Activated CD8-positive, alpha-beta memory T cell treated with anti-CD3 and anti-CD28 coated beads for 4 hours (primary cell): ENCODE results near the gene PDP2.
"Not testable (repeated sequence)": the region's sequence is repeated elsewhere in the genome, so short reads cannot be mapped to it uniquely, and the experiment has no call there.

ENCODE experiments used
- DNase-seq, 2 donors: peaks; one replicate each; pipeline ENCODE4 v3.0.0-alpha.2; 2020; ENCODE audit warnings: low read depth in 2 of 2

The PDP2 gene

DNA sequence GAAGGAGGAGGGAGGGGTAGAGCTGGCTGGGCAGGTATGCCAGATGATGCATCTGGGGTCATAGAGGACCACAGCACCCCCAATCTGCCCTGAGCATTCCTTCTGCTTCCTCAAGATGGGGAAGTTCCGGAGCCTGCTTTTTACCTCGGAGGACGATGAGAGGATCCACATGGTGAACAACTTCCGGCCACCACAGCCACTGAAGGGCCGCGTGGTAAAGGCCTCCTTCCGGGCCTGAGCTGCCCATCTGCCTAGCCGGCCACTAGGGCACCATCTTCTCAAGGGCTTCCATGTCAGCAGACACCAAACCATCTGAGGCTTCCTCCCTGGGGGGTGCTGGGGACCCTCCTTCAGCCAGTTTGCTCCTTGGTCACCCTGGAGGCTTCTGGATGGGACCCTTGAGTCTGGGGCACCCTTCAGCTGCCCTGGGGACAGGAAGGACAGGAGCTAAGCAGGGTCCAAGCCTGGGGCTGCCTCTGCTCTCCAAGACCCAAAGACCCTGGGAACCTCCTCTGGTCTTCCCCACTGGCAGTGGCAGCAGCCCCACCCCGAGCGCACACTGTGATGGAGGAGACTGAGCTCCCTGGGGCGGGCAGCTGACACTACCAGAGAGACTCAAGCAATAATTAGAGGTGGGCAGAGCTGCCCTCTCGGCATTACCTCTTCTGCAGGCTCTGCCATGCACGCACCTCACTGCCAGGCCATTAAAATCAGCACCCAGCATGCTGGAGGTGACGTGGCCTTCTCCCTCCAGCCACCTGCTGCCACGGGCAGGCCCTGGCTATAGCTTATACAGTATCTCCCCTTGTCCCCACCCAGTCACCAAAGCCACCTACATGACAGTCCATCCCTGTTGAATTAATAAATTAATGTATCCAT is 26.8 kb upstream of the PDP2 start:
- DNase-seq = no peak

DNA sequence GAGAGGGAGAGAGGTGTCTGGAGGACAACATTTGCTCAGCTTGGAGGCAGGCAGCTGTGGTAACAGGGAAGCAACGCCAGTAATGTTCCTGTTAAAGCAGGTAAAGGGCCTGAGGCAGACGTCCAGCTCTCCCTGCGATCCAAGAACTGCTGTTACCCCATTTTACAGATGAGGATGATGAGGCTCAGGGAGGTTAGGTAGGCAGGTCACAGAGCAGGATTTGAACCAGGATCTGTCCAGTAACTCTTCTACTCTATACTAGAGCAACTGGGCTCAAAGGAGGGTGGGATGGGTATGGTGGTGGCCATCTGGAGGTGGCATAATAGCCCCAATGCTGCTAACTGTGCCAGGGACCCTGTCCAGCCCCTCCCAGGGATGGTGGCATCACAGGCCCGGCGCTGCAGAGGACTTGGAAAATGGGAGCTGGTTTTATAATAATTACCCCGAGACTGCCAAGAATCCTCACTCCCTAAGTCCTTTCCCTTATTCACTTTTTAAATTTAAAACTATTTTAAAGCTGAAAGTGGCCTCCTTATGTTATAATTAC is 24.1 kb upstream of the PDP2 start:
- DNase-seq = no peak

DNA sequence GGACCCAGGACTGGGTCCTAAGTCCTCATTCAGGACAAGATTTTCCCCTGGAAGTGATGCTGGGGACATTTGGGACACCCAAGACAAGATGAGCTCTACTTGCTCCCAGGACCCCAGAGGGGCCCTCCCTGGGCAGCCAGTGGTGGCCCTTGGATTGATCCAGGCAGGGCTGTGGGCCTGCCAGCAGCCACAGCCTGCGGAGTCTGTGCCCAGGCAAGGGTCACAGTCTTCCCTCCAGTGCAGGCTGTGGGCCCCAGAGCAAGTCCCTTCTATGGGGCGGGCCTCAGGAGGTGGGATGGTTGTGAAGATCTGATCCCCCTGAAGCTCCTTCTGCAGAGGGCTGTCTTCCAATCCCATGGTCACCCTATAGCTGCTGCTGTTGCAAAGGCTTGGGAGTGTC is 23.5 kb upstream of the PDP2 start:
- DNase-seq = no peak

DNA sequence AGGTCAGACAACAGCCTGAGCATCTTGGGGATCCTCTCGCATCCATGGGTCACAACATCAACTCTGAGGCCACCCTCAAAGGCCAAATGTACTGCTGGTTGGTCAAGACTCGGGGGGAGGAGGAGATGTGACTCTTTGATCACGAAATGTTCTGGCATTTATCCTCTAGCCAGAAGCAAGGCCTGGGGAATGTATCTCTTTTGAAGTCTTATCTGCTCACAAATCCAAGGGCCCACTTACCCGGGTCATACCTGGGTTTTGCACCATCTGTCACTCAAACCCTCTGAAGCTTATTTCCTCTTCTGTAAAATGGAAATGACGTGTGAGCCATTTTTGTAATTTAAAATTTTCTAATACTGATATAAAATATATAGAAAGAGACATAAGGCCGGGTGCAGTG is 22.9 kb upstream of the PDP2 start:
- DNase-seq = no peak

DNA sequence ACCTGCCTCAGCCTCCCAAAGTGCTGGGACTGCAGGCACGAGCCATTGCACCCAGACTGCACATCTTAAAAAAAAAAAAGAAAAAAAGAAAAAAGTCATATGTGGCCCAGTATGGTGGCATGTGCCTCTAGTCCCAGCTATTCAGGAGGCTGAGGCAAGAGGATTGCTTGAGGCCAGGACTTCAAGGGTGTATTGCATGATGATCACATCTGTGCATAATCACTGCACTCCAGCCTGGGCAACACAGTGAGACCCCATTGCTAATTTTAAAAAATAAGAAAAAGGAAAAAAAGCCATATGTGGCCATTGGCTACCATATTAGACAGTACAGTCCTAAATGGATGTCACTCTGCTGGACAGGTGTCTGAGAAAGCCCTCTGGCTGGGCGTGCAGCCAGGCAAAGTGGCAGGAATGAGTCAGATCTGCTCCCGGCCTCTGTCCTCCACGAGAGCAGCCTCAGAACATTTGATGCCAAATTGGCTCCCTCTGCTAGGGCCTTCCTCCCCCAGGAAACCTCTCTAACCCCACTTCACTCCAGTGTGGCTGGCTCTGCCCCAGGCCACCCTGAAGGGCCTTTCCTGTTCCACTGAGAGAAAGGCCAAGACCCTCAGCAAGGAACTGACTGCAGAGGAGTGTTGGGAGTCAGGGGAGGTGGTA is 21.4 kb upstream of the PDP2 start:
- no peak for DNase-seq

DNA sequence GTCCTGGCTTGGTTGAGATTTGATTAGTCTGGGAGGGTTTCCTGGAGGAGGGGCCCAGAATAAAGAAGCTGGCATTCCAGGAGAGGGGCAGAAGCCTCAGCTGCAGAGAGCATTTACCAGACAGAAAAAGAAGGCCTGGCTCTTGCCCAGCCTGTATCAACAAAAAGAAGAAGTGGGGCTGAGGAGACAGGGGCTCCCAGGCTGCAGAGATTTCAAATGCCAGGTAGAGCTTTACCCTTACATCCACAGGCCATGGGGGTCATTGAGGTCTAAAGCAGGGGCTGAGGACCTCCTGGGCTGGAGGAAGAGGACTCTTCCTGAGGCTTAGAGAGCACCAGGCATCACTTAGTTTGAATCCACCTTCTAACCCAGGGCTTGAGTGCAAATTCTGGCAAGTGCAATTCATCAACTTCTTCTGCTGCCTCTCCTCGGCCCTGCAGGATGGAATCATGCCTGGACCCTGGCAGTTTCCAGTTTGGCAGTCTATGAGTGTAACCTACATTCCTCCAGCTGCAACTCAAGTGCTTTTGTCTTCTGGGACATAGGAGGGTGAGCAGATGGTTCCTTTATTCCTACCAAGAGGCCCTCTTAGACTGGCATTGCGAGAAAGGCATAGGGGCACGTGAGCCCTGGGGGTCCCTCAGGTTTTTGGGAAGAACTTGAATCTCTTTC is 20.8 kb upstream of the PDP2 start:
- no peak for DNase-seq

DNA sequence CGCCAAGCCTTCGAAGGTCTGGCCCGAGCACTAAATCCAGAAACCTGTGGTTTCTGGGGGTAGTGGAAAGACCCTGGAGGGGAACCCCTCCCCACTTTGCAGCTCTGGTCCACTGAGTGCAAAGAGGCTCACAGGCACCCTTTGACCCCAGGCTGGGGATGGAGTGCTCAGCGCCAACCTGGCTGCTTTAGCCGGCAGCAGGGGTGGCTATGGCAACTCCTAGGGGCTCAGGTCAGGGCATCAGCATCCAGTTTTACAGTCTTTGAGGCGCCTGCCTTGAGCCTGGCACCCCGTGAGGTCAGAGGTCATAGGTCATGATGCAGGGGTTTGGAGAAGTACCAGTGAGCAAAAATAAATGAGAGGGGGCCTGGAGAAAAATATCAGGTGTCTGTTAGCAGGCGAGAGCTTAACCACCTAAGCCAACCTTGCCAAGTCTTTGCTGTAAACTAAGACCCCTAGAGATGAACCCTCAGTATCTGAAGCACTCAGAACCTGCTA is 18.2 kb upstream of the PDP2 start:
- DNase-seq = no peak

DNA sequence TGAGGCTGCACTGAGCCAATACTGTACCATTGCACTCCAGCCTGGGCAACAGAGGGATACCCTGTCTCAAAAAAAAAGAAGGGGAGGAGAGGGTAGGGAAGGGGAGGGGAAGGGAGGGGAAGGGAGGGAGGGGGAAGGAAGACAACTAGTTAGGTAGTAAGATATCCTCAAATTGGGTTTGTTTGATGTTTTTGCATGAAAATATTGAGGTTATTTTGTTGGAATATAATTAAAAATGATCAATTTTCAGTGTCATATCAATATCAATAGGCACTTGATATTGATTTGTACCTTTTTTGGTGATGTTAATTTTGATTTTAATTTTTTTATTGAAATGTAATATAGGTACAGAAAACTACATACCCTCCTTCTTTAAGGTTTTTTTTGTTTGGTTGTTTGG is 16.6 kb upstream of the PDP2 start:
- DNase-seq = no peak

DNA sequence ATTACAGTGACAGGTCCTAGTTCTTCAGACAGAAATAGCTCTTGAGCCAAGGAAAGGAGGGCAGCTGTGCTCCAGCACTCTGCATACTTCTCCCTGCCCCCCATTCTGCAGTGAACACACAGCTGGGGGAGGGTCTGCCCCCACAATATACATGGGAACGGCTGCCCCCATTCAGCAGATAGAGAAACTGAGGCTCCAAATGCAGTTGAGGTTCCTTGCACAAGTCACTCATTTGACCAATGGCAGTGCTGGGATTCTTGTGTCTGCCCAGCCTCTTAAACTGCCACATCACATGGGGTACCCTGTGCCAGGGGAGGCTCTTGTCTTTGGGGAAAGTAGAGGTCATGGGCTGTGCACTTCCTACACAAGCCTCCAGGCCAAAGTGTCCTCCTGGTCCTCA is 10.9 kb upstream of the PDP2 start:
- DNase-seq = no peak

DNA sequence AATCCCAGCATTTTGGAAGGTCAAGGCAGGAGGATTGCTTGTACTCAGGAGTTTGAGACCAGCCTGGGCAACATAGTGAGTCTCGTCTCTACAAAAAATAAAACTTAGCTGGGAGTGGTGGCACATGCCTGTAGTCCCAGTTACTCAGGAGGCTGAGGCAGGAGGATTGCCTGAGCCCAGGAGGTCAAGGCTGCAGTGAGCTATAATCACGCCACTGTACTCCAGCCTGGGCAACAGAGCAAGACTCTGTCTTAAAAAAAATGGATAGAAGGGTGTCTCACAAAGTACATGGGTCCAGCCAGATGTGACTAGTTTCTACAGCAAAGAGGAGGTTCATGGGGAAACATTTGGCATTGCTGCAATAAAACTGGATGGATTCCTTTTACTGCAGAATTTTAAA is 9.0 kb upstream of the PDP2 start:
- not testable (repeated sequence) for DNase-seq

DNA sequence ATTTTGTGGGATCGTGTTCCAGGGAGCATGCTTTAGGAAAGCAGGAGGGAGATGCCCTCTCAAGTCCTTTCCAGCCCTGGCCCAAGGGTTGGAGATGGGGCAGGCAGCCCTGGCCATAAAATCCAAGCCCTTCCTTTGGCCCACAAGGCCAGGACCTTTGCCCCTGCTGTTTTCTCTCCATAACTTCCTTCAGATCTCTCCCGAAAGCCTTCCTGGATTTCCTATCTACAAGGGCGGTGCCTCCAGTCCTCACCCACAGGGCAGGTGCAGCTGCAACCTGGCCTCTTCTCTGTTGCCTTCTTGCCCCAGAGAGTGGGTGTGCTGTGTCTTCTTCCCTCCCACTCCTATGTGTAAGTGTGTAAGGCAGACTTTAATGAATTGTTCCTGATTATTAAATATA is 8.5 kb upstream of the PDP2 start:
- DNase-seq = no peak

DNA sequence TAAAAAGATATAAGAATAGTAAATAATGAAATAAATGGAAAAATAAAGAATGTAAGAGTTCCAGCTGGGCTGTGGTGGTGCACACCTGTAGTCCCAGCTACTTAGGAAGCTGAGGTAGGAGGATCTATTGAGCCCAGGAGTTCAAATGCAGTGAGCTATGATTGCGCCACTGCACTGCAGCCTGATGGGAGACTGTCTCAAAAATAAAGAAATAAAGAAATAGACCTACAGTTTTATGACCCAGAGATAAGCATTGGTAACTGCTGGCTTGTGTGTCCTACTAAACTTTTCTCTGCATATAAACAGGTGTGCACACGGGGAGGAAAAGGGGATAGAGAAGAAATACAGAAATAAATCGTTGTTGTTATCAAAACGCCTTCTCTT is 7.8 kb upstream of the PDP2 start:
- DNase-seq = no peak

DNA sequence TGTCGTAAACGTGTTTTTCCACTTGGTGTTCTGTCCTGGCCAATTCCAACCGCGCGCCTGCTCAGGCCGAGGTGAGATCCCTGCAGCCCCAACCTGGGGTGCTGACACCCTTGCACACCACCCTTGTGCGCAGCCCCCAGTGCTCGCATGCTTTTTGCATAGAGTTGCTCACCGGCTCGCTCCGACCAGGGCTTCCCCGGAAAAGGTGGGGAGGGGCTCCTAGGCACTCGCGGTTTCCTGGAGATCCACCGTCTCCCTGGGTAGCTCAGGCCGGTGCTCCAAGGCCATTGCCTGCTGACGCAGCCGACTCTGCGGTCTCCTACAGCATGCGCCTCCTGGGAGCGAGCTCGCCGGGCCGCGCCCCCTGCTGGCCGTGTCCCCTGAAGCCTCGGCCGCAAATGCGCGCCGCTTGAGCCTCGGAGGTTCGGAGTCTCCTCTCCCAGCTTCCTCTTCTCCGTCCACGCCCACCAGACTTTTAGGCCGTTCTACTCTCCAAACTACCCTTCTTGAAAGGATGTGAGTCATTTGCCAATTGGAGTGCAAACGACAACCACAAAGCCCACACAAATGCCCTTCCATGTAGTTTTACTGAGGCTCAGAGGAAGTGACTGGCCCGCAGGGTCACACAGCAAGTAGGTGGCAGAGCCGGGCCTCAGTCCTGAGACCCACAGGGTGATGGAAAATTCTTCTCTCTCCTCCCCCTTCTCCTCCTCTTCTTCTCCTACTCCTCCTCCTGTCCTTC is 7.2 kb upstream of the PDP2 start:
- peak; percentile 78 to 81 for DNase-seq

DNA sequence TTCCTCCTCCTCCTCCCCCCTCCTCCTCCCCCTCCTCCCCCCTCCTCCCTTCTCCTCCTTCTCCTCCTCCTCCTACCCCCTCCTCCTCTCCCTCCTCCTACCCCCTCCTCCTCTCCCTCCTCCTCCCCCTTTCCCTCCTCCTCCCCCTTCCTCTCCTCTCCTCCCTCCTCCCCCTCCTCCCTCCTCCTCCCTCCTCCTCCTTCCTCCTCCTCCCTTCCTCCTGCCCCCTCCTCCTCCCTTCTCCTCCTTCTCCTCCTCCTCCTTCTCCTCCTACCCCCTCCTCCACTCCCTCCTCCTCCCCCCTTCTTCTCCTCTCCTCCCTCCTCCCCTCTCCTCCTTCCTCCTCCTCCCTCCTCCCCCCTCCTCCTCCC is 6.6 kb upstream of the PDP2 start:
- no peak for DNase-seq

DNA sequence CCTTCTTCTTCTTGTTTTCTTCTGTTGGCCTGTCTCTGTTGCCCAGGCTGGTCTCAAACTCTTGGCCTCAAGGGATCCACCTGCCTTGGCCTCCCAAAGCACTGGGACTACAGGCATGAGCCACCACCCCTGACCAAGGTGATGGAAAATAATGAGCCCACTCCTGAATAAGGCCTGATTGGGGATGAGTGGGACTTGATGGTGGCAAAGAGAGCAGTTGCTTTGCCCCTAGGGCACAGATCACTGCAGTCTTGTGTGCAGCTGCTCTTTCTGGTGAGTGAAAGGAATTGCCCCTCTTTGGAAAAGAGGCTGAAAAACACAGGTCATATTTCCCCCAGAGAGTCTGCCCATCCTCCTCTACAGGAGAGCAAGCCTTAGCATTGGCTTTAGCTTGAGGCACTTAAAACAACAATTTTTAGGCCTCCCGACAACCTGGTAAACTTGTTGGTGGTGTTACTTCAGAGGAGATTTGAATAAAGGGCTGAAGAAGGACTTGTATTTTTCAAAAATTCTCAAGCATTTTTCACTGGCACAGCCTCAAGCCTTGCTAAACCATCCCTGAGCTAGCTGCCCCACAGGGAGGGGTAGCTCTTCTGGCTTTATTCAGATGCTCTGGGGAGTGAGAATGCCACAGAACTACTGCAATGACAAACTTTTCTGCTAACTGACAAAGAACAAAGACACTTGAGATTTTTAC is 6.1 kb upstream of the PDP2 start:
- DNase-seq = no peak

DNA sequence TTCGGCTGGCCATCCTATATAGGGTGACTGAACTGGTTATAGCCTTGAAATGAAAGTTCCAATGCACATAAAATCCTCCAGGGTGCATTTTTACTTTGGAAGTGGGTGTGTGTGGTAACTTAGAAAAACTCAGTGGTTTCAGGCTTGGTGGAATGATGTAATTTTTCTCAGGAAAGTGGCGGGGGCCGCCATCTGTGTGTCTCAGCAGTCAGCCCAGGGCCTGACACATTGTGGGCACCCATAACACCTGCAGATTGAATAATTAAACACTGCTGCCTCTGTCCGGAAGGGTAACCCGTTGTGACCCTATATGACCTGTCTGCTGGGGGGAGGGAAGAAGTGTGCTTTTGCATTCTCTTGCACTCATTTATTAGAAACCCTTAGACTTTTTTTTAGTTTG is 2.2 kb upstream of the PDP2 start:
- DNase-seq = peak in 1 of 2 donors; percentile 22

DNA sequence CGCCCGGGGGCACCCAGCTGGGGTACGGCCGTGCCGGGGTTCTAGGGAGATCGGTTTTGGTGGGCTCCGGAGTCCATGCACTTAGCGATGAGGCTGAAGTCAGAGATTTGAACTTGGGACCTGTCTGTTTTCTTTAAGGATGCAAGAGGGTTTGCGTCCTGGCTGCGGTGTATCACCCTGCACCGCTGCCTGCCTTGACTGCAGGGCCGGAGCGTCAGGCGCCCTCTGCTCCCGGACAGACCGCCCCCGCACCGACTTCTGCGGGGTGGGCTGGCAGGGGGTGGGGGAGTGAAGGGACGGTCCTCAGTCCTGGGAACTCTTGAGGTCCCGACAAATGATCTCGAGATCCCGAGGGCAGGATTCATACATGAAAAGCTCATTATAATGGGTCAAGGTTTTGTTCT is 701 bp downstream of the PDP2 start:
- DNase-seq = no peak

DNA sequence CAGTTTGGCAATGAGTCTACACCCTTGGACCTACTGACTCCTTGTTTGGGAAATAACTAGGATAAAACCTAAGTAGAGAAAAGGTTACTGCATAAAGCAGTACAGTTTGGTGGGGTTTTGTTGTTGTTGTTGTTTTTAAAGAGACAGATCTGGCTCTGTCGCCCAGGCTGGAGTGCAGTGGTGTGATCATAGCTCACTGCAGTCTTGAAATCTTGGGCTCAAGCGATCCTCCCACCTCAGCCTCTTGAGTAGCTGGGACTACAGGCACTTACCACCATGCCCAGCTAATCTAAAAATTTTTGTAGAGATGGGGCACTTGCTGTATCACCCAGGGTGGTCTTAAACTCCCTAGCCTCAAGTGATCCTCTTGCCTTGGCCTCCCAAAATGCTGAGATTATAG is 1.2 kb downstream of the PDP2 start:
- no peak for DNase-seq

DNA sequence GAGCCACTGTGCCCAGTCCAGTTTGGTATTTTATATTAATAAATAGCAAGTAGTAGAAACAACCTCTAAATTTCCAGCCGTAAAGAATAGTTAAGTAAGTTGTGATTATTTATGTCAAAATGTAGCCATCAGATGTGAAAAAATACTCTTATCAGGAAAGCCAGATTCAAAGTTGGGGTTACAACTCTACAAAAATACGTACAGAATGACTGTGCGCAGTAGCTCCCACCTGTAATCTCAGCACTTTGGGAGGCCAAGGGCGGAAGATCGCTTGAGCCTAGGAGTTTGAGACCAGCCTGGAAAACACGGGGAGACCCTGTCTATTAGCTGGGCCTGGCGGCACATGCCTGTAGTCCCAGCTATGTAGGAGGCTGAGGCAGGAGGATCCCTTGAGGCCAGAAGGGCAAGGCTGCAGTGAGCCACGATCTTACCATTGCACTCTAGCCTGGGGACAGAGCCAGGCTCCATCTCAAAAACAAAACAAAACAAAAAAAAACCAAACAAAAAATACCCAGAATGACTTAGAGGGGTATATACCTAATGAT is 1.7 kb downstream of the PDP2 start:
- no peak for DNase-seq

DNA sequence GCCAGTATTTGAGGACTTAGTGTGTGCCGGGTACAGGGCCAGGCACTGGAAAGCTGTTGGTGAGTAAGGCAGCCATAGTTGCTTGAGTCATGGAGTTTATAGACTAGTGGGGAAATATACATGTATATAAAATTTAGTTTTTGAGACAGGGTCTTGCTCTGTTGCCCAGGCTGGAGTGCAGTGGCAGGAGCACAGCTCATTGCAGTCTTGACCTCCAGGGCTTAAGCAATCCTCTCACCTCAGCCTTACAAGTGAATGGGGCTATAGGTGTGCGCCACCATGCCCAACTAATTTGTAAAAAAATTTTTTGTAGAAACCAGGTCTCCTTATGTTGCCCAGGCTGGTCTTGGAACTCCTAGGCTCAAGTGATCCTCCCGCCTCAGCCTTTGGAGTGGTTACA is 2.4 kb downstream of the PDP2 start:
- no peak for DNase-seq

DNA sequence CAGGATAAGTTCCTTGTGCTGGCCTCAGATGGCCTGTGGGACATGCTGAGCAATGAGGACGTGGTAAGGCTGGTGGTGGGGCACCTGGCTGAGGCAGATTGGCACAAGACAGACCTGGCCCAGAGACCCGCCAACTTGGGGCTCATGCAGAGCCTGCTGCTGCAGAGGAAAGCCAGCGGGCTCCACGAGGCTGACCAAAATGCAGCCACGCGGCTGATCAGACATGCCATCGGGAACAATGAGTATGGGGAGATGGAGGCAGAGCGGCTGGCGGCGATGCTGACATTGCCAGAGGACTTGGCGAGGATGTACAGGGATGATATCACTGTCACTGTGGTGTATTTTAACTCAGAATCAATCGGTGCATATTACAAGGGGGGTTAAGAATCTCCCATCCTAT is 5.2 kb downstream of the PDP2 start:
- no peak for DNase-seq
